Measurements from ENCODE around the gene R3HDM2.

The R3HDM2 gene

GRCh38 chr12:57224973-57225679 is 205.7 kb downstream of the R3HDM2 start:
- FAIRE-seq: no peak

GRCh38 chr12:57224278-57224972 is 206.4 kb downstream of the R3HDM2 start:
- no peak for FAIRE-seq

GRCh38 chr12:57223191-57224165 is 207.4 kb downstream of the R3HDM2 start:
- no peak for FAIRE-seq

GRCh38 chr12:57222286-57223190 is 208.3 kb downstream of the R3HDM2 start:
- no peak for FAIRE-seq

DNA sequence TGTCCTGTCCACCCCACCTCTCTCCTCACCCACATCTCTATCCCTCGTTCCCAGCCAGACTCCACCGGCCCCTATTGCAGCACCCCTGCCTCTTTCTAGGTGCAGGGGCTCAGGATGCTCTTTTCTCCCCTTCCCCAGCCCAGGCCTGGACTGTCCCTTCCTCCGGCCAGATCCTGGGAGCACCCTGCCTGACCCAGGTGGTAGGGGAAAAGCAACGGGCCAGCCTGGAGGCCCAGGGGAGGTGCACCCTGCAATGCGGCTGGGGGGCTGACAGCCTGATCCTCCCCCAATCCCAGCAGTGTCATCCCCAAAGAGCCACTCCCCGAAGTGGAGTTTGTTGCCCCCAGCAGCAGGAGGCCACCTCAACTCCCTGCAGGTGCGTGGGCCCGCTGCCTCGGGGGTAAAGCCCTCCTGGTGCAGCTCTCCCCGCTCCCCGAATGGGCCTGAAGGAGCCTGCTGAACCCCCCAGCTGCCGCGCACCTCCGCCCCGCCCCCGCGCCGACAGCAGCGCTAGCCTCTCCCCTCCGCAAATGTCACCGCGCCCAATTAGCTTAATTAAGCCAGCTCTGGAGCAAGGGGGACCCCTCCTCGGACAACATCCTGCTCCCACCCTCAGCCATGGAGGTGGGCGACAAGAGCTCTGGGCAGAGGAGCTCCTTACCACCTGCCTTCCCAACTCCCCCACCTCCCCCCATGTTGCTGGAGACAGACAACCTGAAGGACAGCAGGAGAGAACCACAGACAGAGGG is 209.5 kb downstream of the R3HDM2 start:
- FAIRE-seq: no peak

DNA sequence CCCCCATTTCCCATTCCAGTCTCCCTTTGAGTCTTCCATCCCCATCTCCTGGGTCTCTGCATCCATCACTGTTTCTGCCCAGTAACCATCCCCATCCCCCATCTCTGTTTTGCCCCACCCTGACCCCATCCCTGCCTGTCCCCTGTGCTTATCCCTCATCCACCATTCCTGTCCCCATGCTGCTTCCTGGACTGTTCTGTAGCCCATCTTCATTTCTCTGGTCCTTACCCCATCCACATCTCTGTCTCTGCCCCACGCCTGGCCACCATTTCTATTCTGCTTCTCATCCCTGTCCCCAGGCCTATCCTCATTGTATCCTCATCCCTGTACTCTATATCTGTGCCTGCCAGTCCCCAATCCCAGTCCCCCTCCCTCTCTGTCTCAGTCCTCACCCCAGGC is 210.1 kb downstream of the R3HDM2 start:
- no peak for FAIRE-seq

GRCh38 chr12:57219993-57220754 is 210.7 kb downstream of the R3HDM2 start:
- no peak for FAIRE-seq

DNA sequence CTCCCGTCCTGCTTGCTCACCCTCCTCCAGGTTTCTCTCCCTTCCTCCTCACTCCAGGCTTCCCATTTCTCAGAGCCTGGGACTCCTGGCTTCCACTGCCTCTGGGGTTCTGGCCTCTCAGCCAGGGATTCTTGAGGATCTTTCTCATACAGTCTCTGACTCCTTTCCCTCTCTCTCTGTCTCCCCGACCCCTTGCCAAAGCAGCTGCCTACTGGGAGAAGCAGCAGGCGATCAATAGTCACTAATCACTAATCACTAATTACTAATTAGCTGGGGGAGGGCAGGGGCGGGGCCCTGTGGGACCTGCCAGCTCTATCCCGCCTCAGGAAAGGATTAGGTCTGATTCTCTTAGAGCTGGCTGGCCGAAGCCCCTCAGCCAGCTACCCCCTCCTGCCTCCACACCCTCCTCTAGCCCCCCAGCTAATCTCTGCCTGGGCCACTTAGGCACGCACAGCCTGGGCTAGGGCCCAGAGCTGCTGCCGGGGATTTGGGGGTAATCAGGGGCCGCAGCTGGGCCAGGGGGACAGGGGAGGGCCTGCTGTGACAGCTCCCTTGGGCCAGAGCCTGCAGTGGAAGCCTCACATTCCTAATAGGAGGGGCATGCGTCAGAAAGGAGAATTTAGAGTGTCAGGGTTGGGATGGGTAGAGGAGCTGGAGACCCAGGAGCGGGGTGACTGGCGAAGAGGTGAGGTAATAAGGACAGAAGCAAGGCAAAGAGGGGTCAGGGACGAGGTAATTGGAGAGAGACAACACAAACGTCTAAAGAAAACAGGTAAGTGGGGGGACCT is 211.4 kb downstream of the R3HDM2 start:
- no peak for FAIRE-seq

GRCh38 chr12:57218030-57218853 is 212.6 kb downstream of the R3HDM2 start:
- no peak for FAIRE-seq

DNA sequence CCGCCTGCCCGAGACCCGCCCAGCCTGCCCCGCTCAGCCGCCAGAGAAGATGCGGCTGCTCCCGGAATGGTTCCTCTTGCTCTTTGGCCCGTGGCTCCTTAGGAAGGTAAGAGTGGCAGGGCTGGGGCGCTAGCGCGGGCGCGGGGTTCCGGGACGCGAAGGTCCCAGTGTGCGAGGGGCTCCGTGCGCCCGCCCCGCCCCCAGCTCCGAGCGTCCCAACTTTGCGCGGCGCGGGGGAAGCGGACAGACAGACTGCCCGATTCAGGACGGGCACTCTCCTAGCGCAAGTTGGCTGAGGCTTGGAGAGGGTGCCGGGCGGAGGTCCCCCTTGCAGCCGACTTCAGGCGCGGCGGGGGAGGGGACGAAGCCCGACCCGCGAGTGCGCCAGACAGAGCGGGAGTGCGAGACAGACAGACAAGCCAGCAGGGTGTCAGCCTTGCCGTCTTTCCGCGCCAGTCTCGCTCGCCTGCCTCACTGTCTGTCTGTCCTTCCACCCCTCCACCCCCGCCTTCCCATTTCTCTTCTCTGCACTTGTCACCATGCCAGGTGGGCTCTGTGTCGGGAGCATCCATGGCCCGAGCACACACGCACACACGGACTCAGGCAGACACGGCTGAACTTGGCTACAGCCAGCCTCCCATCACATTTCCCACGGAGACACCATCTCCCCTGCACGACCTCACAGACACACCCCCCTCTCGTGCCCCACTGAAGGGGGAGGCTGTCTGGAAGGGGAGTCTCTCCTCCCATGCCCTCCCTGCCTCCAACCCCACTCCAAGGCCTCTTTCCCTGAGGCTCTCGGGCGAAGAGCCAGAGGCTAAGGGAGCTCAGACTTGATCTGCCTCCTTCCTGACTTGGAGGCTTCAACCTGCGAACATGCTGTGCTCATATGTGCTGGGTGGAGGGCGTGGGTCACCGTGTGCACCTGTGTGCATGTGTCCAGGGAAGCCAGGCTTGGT is 213.6 kb downstream of the R3HDM2 start:
- FAIRE-seq: no peak

DNA sequence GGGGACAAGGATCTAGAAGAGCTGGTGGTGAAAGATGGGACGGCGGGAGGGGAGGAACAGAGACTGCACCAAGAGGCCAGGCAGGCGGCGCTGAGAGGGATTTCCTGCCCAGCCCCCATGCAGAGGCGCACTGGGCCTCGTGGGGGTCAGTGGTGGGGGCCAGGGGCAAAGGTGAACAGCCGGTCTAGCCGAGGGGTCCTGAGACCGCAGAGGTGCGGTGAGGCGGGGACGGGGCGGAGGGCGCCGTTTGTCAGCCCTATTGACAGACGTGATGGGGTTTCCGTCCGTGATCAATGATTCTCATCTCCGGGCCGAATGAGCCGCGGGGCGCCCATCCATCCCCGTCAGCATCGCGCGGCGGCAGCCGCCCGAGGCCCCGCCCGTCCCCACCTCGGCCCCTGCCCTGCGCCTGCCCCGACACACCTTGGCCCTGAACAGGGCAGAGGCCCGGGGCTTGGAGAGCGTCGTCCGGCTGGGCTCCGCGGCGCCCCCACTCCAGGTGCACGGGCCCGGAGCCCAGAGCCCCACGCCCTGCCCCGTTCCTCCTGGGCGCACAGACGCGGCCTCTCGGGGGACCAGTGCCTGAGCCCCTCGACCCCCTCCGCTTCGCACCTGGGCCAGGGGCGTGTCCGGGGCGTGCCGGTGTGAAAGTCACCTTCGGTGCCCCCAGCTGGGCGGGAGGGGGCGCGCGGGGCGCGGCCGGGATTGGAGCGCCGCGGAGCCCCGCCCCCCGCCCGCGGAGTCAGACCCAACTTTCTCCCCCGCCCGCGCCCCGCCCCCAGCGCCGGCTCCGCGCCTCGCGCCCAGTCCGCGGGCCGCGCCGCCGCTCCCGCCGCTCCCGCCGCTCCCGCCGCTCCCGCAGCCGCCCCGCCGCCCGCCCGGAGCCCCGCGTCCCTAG is 214.6 kb downstream of the R3HDM2 start, which contains the start of gene NXPH4:
TSS of gene NXPH4 (plus strand) at position 781 of the 898 bp plus-strand sequence. CDS start 176 bp downstream, outside the sequence.
- FAIRE-seq: no peak

DNA sequence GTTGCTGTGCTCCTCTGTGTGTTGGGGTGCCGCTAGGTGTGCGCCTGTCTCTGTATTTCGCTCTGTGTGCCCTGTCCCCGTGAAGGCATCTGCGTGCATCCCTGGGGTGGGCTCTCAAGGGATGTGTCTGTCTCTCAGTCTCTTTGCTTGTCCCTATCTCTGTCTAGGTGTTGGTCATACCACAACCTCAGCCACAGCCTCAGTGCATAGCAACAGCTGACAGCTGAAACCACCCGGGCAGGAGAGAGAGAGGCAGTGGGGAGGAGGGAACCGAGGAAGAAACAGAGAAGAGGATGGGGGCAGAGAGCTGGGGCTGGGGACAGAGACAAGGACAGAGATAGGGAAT is 215.2 kb downstream of the R3HDM2 start:
- FAIRE-seq: no peak

- no peak for FAIRE-seq
Measured at GRCh38 chr12:57215065-57215464, 215.8 kb downstream of the R3HDM2 start.

GRCh38 chr12:57214398-57214781 is 216.5 kb downstream of the R3HDM2 start:
- FAIRE-seq: no peak

DNA sequence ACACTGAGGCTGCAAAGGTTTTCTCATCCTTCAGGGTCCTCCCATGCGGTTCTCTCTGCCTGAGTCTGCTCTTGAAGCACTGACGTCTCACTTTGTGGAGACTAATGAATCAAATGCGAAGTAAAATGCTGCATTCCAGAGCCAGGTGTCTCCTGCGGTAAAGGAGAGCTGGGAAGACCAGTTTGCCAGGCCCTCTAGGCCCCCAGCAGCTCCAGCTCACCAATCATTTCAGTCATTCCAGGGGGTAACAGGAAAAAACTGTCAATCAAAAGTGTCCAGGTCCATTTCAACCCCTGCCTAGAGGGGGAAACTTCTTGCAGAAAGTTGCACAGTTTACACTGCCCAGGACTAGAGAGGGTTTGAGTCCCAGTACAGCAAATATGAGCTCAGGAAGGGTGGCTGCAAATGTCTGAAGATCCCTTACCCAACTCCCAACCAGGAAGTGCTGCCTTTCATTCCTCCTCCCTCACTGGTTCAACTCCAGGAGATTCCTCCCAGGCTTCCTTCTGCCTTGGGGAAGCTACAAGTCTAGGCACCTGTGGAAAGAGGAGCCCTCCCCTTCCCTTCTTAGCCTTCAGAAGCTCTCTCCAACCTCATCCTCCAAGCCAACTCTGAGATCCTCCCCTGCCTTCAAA is 217.0 kb downstream of the R3HDM2 start:
- no peak for FAIRE-seq

- FAIRE-seq: peak; percentile 30
Measured at GRCh38 chr12:57213058-57213715, 217.7 kb downstream of the R3HDM2 start.
